Ascending aorta (tissue), 2 donors: ENCODE data around the gene DHRS1. TPM values are rescaled to one million over a fixed set of nuclear protein-coding genes. Genes with fewer than 3 reads are reported as not detected.

Source experiments
- DNase-seq, 2 donors: peaks; one replicate each; pipeline ENCODE4 v3.0.0-alpha.2; 2019; ENCODE audit warnings: low spot score in 2 of 2
- H3K27ac ChIP-seq, 2 donors: fragments of 200-600 bp; sonication (generic); one replicate each; pipeline ENCODE4 v1.5.1; 2016 to 2017; ENCODE audit warnings: mild to moderate bottlenecking in 1 of 2
- H3K27me3 ChIP-seq: fragments of 200-600 bp; sonication (generic); one replicate; pipeline ENCODE4 v1.5.1; 2017
- H3K36me3 ChIP-seq, 2 donors: fragments of 200-600 bp; sonication (generic); one replicate each; pipeline ENCODE4 v1.5.1; 2016
- H3K4me1 ChIP-seq, 2 donors: fragments of 200-600 bp; sonication (generic); one replicate each; pipeline ENCODE4 v1.5.1; 2016 to 2017; ENCODE audit warnings: mild to moderate bottlenecking in 1 of 2
- H3K4me3 ChIP-seq, 2 donors: fragments of 200-600 bp; sonication (generic); one replicate each; pipeline ENCODE4 v1.5.1; 2016 to 2017; ENCODE audit warnings: mild to moderate bottlenecking in 1 of 2
- H3K9me3 ChIP-seq, 2 donors: fragments of 200-600 bp; sonication (generic); one replicate each; pipeline ENCODE4 v1.5.1; 2016
- intact Hi-C: fragments of 100-400 bp; cut with DNase I; formaldehyde crosslinking; loops from one replicate; pipeline ENCODE4 v1.15.1; 2023
- total RNA-seq: library from RNA; depleted of rRNA; stranded (reverse); fragments of >200 nt; gene quantifications from one replicate; pipeline ENCODE4 v1.1.0, GENCODE V29; 2016
- TF ChIP-seq, protein P1 (sequence below), 3 experiments: fragments of 200-600 bp in 2 of 3; fragments of 450-650 bp in 1 of 3; sonication (generic) in 2 of 3; IDR thresholded peaks; one replicate each; pipeline ENCODE4 v1.5.1; 2016 to 2019; ENCODE audit warnings: antibody characterized with exemption in 3 of 3, mild to moderate bottlenecking in 1 of 3, moderate library complexity in 1 of 3

Gene DHRS1
- total RNA-seq, 1 donor from 2014 or later, result 100 TPM

- TF ChIP-seq, protein P1, sequence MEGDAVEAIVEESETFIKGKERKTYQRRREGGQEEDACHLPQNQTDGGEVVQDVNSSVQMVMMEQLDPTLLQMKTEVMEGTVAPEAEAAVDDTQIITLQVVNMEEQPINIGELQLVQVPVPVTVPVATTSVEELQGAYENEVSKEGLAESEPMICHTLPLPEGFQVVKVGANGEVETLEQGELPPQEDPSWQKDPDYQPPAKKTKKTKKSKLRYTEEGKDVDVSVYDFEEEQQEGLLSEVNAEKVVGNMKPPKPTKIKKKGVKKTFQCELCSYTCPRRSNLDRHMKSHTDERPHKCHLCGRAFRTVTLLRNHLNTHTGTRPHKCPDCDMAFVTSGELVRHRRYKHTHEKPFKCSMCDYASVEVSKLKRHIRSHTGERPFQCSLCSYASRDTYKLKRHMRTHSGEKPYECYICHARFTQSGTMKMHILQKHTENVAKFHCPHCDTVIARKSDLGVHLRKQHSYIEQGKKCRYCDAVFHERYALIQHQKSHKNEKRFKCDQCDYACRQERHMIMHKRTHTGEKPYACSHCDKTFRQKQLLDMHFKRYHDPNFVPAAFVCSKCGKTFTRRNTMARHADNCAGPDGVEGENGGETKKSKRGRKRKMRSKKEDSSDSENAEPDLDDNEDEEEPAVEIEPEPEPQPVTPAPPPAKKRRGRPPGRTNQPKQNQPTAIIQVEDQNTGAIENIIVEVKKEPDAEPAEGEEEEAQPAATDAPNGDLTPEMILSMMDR (IDR thresholded peaks at IDR 0.05), result no peak
These were observed 30.2 kb downstream of the DHRS1 start for GRCh38 chr14:24269368-24269767.

GRCh38 chr14:24268225-24268624, 31.4 kb downstream of the DHRS1 start:
- TF ChIP-seq, protein P1 (IDR thresholded peaks at IDR 0.05), result no peak
- Histone ChIP-seq H3K9me3 (no peaks in the 10 kb centered on the region), H3K4me3 (no peak overlapping the region), H3K36me3 (peaks cover 4 to 26% of the 10 kb centered on the region in 2 donors), H3K27ac (no peak overlapping the region), H3K27me3 (no peaks in the 10 kb centered on the region), H3K4me1 (peaks cover 0 to 8% of the 10 kb centered on the region in 2 donors)
- no peak for DNase-seq
- intact Hi-C loops, result no loop called here

More at GRCh38 chr14:24269368-24269767, 30.2 kb downstream of the DHRS1 start:
- Histone ChIP-seq H3K27ac (no peak overlapping the region), H3K27me3 (no peaks in the 10 kb centered on the region), H3K4me1 (peaks cover 0 to 8% of the 10 kb centered on the region in 2 donors), H3K4me3 (no peak overlapping the region), H3K9me3 (no peaks in the 10 kb centered on the region), H3K36me3 (peaks cover 4 to 26% of the 10 kb centered on the region in 2 donors)
- no peak for DNase-seq
- intact Hi-C loops, result no loop called here

DNA sequence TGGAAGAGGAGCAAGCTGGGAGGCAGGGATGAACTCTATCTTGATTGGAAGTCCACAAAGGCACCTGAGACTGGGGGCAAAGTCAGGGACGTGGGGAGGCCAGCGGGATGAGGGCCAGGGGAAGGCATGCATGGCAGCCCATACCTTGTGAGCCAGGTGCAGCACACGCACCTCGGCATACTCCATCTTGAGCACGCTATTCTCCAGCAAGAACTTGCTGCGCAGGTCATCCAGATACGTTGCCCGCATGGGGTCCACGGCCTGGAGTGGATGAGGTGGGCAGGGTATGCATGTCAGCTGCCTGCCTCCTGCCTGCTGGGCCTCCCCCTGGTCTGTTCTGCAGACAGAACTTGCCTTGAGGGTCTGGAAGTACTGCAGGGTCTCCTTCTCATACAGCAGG, 32.1 kb downstream of the DHRS1 start:
- no peak overlapping the region for H3K4me3 ChIP-seq

GRCh38 chr14:24266344-24267244, 33.0 kb downstream of the DHRS1 start:
- H3K4me1 ChIP-seq, result peaks cover 0 to 4% of the 10 kb centered on the region in 2 donors
- H3K36me3 ChIP-seq, result peaks cover 4 to 26% of the 10 kb centered on the region in 2 donors
- TF ChIP-seq, protein P1 (IDR thresholded peaks at IDR 0.05), result no peak
- no peak overlapping the region for H3K4me3 ChIP-seq
- DNase-seq, result no peak
- no peaks in the 10 kb centered on the region for H3K27me3 ChIP-seq
- H3K27ac ChIP-seq, result no peak overlapping the region
- intact Hi-C loops, result no loop called here
- no peaks in the 10 kb centered on the region for H3K9me3 ChIP-seq

More for the DNA sequence above, 32.1 kb downstream of the DHRS1 start:
- H3K27ac ChIP-seq, result no peak overlapping the region
- peaks cover 4 to 26% of the 10 kb centered on the region in 2 donors for H3K36me3 ChIP-seq
- H3K9me3 ChIP-seq, result no peaks in the 10 kb centered on the region
- H3K27me3 ChIP-seq, result no peaks in the 10 kb centered on the region
- DNase-seq, result no peak
- intact Hi-C loops, result no loop called here
- H3K4me1 ChIP-seq, result peaks cover 0 to 8% of the 10 kb centered on the region in 2 donors
- TF ChIP-seq, protein P1 (IDR thresholded peaks at IDR 0.05), result no peak

DNA sequence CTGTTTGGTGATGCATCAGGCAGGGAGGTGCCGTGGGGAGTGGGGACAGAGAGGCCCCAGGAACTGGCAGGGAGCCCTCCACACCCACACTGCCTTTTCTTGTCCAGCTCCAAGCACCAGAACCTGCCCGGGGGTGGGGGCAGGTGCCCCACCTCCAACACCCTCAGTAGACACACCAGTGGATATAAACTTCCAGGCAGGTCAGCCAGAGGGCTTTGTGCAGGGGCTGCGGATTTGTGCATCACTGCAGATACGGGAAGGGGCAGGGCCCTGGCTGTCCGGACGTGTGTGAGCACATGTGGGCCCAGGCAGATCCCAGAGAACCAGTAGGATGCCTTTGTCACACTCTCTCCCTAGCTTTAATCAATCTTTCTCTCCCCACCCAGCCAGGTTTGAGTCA, 35.3 kb downstream of the DHRS1 start:
- no peak for DNase-seq
- H3K27me3 ChIP-seq, result no peaks in the 10 kb centered on the region
- no peak overlapping the region for H3K4me3 ChIP-seq
- H3K36me3 ChIP-seq, result peaks cover 4 to 21% of the 10 kb centered on the region in 2 donors
- intact Hi-C loops, result no loop called here
- H3K4me1 ChIP-seq, result no peaks in the 10 kb centered on the region
- H3K27ac ChIP-seq, result no peak overlapping the region
- TF ChIP-seq, protein P1 (IDR thresholded peaks at IDR 0.05), result no peak
- H3K9me3 ChIP-seq, result no peaks in the 10 kb centered on the region
